Stimulated activated CD4-positive, alpha-beta T cell treated with anti-CD3 and anti-CD28 coated beads, Interleukin-1b, Interleukin-23, amount 100 ng/mL, for 48 hours (primary cell): ENCODE data around the gene CTRB1.

Source experiments
- DNase-seq: peaks from one replicate; pipeline ENCODE4 v3.0.0-alpha.2; 2020

CTRB1 gene

DNA sequence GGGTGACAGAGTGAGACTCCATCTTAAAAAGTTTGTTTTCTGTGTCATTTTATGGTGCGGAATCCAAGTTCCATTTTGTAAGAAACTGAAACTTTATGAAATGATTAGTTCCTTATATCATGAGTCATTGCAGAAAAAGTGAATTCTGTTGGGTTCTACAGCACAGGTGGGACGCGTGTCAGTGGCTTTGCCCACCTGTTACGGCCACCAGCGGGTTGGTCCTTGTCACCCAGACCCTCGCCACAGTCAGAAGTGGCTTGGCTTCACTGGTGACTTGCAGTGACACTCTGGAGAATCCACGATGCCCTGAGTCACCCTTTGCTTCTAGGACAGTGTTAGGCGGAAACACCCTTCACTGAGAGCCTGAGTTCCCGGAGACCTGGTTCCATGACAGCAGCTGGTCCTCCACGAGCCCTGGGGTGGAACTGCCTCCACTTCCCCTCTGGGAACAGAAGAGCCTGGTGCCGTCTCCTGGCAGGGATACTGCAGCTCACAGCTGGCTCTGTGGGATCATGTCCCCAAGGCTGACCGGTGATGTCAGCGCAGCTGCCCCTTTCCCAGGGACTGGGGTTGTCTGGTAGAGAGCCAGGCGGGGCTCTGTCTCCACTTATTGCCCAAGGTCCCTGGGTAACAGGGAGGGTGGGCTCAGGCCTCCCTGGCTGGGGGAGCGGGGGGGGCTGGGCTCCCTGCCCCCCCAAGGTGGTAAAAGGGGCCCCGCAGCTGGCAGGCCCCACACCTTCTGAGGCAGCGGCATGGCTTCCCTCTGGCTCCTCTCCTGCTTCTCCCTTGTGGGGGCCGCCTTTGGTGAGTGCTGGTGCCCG is at the start of gene CTRB1:
TSS of gene CTRB1 (plus strand) at position 733 of the 821 bp plus-strand sequence. CDS start at position 753, 20 bp downstream.
- DNase-seq = peak; percentile 11

DNA sequence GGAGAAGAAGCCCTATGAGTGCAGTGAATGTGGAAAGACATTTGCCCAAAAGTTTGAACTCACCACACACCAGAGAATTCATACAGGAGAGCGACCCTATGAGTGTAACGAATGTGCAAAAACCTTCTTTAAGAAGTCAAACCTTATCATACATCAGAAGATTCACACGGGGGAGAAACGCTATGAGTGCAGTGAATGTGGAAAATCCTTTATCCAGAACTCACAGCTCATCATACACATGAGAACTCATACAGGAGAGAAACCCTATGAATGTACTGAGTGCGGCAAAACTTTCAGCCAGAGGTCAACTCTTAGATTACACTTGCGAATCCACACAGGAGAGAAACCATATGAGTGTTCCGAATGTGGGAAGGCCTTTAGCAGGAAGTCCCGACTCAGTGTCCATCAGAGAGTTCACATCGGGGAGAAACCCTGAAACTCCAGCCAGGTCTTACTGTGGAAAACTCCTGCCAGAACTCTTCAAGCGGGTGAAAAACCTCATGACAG is 48.8 kb upstream of the CTRB1 start:
- no peak for DNase-seq

DNA sequence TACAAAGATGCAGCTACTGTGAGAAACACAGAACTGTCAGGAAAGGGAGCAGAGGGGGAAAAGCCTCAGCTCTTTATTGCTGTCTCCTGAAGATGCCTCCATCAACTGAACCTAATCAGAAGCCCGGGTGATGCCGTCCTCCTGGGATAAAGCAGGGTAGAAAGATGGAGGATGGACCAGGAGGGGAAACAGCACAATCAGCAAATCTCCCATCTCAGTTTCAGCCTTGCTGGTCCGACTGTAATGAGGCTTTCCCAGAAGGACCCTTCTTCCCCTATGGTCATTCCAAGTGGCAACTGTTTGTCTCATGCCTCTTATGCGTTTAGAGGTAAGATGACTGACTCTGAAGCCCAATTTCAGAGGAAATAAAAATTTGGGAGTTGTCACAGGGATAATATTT is 46.2 kb upstream of the CTRB1 start:
- DNase-seq = no peak

DNA sequence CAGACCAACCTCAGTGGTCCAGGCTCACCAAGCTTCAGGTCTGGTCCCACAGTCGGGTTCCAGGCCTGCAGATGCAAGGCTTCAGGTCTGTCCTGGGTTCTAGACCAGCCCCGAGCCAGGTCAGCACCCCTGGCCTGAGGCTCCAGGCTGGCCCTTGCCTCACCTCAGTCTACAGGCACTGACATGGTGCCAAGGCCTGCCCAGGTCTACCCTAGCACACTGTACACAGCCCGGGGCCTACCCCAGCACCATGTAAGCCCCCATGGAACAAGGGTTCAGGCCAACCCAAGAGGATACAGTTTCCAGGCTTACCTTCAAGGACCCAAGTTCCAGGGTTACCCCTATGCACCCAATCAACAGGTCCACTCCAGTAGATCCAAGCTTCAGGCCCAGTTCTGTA is 43.7 kb upstream of the CTRB1 start:
- no peak for DNase-seq

GRCh38 chr16:75176926-75177325 is 41.9 kb upstream of the CTRB1 start:
- DNase-seq = no peak

GRCh38 chr16:75179208-75179607 is 39.6 kb upstream of the CTRB1 start:
- DNase-seq = no peak

GRCh38 chr16:75181630-75182029 is 37.2 kb upstream of the CTRB1 start:
- no peak for DNase-seq

GRCh38 chr16:75188832-75189477 is 29.8 kb upstream of the CTRB1 start:
- DNase-seq = no peak

- no peak for DNase-seq
Measured at GRCh38 chr16:75189638-75190245, 29.0 kb upstream of the CTRB1 start.

DNA sequence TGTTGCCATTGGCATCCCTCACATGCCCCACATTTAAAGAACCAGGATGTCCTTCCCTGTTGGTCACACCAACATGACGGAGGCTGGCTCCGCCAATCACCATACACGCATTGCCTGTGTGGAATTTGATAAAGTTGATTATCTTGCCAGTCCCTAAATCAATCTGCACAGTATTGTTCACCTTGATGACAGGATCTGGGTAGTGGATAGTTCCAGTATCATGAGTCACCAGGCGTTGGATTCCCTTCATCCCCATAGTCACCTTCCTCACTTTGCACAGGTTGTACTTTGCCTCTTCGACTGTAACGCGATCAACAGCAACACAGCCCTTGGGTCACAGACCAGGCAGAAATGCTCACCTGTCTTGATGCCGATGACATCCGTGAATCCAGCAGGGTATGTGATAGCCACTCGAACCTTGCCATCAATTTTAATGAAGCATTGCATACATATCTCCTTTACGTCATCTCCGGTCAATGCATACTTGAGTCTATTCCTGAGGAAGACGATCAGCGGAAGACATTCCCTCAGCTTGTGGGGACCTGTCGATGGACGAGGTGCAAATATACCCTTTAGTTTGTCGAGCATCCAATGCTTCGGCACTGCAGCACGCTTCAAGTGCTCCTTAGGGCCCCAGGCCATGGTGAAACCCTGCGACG is 26.1 kb upstream of the CTRB1 start:
- DNase-seq = no peak

GRCh38 chr16:75193265-75193650 is 25.5 kb upstream of the CTRB1 start:
- DNase-seq = no peak

- DNase-seq = no peak
Measured at GRCh38 chr16:75193730-75194444, 24.9 kb upstream of the CTRB1 start.

- DNase-seq = no peak
Measured at GRCh38 chr16:75195811-75196790, 22.7 kb upstream of the CTRB1 start.

GRCh38 chr16:75196836-75197235 is 22.0 kb upstream of the CTRB1 start:
- DNase-seq = no peak

DNA sequence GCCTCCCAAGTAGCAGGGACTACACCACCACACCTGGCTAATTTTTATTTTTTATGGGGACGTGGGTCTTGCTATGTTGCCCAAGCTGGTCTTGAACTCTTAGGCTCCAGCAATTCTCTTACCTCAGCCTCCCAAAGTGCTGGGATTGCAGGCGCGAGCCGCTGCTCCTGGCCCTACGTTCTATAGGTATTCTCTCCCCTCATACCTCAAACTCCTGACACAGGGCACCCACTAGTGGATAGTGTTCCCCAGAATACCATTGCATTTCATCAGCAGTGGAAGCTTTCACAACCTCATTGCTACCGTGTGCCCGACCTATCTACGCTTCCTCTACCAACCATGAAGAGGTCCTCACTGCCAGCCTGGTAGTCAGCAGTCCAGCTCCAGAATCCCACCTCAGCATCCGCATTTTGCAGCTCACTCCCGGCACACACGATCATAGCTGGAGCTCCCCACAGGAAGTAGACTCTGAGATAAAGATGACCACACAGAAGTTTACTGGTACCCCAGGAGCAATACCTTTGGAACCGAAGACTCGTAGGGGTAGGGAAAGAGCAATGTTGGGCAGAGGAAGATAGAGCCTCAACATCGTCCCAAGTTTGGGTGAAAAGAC is 21.2 kb upstream of the CTRB1 start:
- DNase-seq = no peak

DNA sequence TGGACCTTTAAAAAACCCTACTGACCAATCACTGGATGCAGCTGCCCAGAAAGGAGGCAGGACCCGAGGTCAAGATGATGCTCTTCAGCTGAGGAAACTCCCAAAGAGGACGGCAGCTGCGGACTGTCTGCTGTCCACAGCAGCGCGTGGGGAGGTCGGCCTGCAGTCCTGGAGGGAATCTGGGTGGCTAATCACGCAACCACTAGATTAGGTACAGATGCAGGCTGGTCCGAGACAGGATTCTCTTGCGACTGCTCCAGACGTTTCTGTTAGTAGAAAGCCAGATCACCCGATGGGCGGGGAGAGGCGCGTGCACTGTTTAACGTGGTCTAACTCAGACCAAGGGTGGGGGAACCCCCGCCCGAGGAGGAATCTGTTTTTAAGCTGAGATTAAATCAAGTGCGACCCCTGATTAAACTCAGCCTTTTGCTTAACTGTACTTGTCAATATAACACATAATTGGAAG is 20.6 kb upstream of the CTRB1 start:
- DNase-seq = no peak

DNA sequence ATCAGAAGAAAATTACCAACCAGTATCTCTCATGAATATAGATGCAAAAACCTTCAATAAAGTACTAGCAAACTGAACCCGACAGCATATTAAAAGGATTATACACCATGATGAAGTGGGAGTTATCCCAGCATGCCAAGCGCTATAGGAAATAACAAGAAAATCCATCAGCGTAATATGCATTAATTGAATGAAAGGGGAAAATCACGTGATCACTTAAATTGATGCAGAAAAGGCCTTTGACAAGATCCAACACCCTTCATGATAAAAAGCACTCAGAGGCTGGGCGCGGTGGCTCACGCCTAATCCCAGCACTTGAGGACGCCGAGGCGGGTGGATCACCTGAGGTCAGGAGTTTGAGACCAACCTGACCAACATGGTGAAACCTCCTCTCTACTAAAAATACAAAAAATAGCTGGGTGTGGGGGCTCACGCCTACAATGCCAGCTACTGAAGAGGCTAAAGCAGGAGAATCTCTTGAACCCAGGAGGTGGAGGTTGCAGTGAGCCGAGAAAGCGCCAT is 16.7 kb upstream of the CTRB1 start:
- no peak for DNase-seq

GRCh38 chr16:75203096-75203495 is 15.7 kb upstream of the CTRB1 start:
- DNase-seq = no peak

DNA sequence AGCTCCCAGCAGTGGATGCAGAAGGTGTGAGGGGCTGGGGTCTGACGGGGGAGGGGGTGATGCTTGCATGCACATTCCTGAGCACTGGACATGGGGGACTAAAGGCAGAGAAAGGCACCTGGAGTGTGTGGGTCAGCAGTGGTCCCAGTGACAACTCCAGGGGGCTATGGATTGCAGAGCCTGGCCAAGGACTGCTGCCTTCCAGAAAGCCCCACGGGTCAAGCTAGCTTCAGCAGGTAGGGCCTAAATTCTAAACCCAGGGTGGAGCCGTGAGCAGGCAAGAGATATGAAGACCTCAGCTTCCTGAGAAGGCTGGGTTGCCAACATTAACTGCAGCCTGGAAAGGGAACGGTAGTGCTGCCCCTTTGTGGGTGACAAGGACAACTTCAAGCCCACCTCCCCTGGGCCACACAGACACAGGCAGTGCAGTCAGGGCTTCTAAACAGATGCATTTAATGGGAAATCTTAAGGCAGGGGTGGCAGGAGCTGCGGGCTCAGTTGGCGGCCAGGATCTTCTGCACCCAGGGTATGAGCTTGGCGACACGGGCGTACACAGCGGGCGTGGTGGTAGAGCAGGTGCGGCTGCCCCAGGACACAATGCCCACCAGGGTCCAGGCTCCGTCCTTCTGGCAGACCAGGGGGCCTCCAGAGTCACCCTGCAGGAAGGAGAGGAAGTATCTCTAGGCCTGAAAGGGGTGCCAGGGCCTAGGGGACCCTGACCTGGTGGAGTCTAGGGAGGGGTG is 14.9 kb upstream of the CTRB1 start:
- no peak for DNase-seq

DNA sequence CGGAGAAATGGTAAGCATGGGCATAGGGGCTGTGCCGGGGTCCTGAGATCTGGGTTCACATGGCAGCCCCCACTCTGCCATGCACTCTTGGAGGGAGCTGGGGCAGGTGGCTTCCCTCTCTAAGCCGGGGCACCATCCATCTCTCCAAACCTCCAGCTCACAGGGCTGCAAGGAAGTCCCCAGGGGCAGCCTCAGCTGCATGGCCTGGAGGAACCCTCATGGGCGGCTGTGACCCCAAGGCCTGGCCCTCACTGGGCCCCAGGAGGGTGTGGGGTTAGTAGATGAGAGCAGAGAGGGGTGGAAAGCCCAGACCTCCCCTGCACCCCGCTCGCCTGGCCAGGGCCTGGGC is 14.4 kb upstream of the CTRB1 start:
- no peak for DNase-seq
